ENCODE results near the gene KCNMA1. TPM values are rescaled to one million over a fixed set of nuclear protein-coding genes. Genes with fewer than 3 reads are reported as not detected.

Gene KCNMA1
- total and polyA plus RNA-seq, 2 donors from 2014 or later, result 4.2 to 8.9 TPM

GRCh38 chr10:77176232-77176631, 461.4 kb downstream of the KCNMA1 start:
- Histone ChIP-seq H3K4me3 (ENCODE audit: low read length in 3 of 3) (no peak overlapping the region), H3K36me3 (ENCODE audit: control insufficient read depth in 2 of 3, insufficient read depth in 3 of 3, low read length in 3 of 3) (no peaks in the 10 kb centered on the region), H3K27ac (ENCODE audit: low read depth in 2 of 2, low read length in 2 of 2) (no peak overlapping the region), H3K27me3 (ENCODE audit: control insufficient read depth, insufficient read depth, low read length) (no peaks in the 10 kb centered on the region), H3K4me1 (ENCODE audit: control insufficient read depth in 2 of 3, insufficient read depth in 2 of 3, low read depth in 1 of 3, low read length in 3 of 3) (no peaks in the 10 kb centered on the region), H3K9ac (ENCODE audit: low read length in 3 of 3) (no peak overlapping the region), H3K9me3 (ENCODE audit: control insufficient read depth in 2 of 3, insufficient read depth in 1 of 3, low read length in 3 of 3) (no peaks in the 10 kb centered on the region)
- DNase-seq, result no peak
- intact Hi-C loops (cut with DNase I), result loop anchor here (5.0 kb wide), 1 partner anchor 466 kb away; no protein-coding TSS in a partner anchor
- TF ChIP-seq CTCF (IDR thresholded peaks at IDR 0.05; ENCODE audit: borderline replicate concordance, extremely low read depth, insufficient read depth), result no peak
- FAIRE-seq, result no peak

- H3K36me3 ChIP-seq (ENCODE audit: control insufficient read depth in 2 of 3, insufficient read depth in 3 of 3, low read length in 3 of 3), result no peaks in the 10 kb centered on the region
- H3K27me3 ChIP-seq (ENCODE audit: control insufficient read depth, insufficient read depth, low read length), result no peaks in the 10 kb centered on the region
- intact Hi-C loops (cut with DNase I), result loop anchor here (5.0 kb wide), 1 partner anchor 467 kb away; no protein-coding TSS in a partner anchor
- DNase-seq (no peak), FAIRE-seq (no peak)
- H3K27ac ChIP-seq (ENCODE audit: low read depth in 2 of 2, low read length in 2 of 2), result no peak overlapping the region
- no peak overlapping the region for H3K4me3 ChIP-seq (ENCODE audit: low read length in 3 of 3)
- no peaks in the 10 kb centered on the region for H3K9me3 ChIP-seq (ENCODE audit: control insufficient read depth in 2 of 3, insufficient read depth in 1 of 3, low read length in 3 of 3)
- H3K9ac ChIP-seq (ENCODE audit: low read length in 3 of 3), result no peak overlapping the region
- no peak for TF ChIP-seq CTCF (IDR thresholded peaks at IDR 0.05; ENCODE audit: borderline replicate concordance, extremely low read depth, insufficient read depth)
- no peaks in the 10 kb centered on the region for H3K4me1 ChIP-seq (ENCODE audit: control insufficient read depth in 2 of 3, insufficient read depth in 2 of 3, low read depth in 1 of 3, low read length in 3 of 3)
Measured at GRCh38 chr10:77175631-77176222, 461.9 kb downstream of the KCNMA1 start.

GRCh38 chr10:77173615-77174461, 463.8 kb downstream of the KCNMA1 start:
- no peak overlapping the region for H3K9ac ChIP-seq (ENCODE audit: low read length in 3 of 3)
- H3K9me3 ChIP-seq (ENCODE audit: control insufficient read depth in 2 of 3, insufficient read depth in 1 of 3, low read length in 3 of 3), result no peaks in the 10 kb centered on the region
- no peaks in the 10 kb centered on the region for H3K4me1 ChIP-seq (ENCODE audit: control insufficient read depth in 2 of 3, insufficient read depth in 2 of 3, low read depth in 1 of 3, low read length in 3 of 3)
- H3K36me3 ChIP-seq (ENCODE audit: control insufficient read depth in 2 of 3, insufficient read depth in 3 of 3, low read length in 3 of 3), result no peaks in the 10 kb centered on the region
- H3K4me3 ChIP-seq (ENCODE audit: low read length in 3 of 3), result no peak overlapping the region
- peak; percentile 96 for TF ChIP-seq CTCF (IDR thresholded peaks at IDR 0.05; ENCODE audit: borderline replicate concordance, extremely low read depth, insufficient read depth)
- no peak for FAIRE-seq
- peak; percentile 71 to 91 (median 83) for DNase-seq
- intact Hi-C loops (cut with DNase I), result no loop called here
- no peaks in the 10 kb centered on the region for H3K27me3 ChIP-seq (ENCODE audit: control insufficient read depth, insufficient read depth, low read length)
- H3K27ac ChIP-seq (ENCODE audit: low read depth in 2 of 2, low read length in 2 of 2), result no peak overlapping the region

Data from kidney (tissue), 14 donors.